Stimulated activated CD4-positive, alpha-beta T cell treated with anti-CD3 and anti-CD28 coated beads, TNF-alpha, amount 100 ng/mL, for 48 hours (primary cell): ENCODE results near the gene UBAC1.

Experiments
- DNase-seq, 3 donors: peaks; one replicate each; pipeline ENCODE4 v3.0.0-alpha.2; 2020; ENCODE audit warnings: low read depth in 3 of 3

UBAC1 gene

DNA sequence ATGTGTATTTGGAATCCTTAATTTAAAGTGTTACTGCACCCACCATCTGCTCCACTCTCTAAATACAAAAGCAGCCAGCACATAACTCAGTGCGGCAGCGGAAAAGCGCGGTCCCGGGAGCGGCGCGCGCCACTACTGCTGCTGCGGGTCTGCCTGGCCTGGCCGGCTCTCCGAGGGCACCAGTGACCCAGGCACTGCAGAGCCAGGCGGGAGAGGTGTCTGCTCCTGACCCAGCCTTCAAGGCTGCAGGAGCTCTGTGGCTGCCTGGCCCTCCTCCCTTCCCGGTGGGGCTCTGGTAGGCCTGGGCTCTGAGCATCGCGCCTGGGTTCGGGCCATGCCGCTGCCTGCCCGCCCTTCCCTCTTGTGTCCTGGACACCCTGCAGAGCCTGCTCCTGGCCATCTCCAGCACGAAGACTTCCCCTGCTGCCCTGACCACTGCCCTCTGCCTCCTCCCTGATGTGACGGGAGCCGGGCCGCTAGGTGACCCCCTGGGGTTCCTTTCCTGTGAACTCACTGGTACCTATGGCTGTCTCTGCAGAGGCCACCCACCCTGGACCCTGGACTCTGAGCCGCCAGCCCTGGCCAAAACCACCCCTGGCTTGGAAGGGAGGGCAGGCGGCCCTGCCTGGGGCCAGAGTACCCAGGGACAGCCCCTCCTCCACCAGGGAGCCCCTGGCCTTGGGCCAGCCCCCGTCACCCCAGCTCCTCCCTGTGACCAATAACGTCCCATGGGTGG, 32.8 kb upstream of the UBAC1 start:
- DNase-seq, result no peak

GRCh38 chr9:135993409-135993742, 32.2 kb upstream of the UBAC1 start:
- DNase-seq, result no peak

GRCh38 chr9:135992486-135993408, 31.6 kb upstream of the UBAC1 start:
- DNase-seq, result peak in 1 of 3 donors; percentile 24

DNA sequence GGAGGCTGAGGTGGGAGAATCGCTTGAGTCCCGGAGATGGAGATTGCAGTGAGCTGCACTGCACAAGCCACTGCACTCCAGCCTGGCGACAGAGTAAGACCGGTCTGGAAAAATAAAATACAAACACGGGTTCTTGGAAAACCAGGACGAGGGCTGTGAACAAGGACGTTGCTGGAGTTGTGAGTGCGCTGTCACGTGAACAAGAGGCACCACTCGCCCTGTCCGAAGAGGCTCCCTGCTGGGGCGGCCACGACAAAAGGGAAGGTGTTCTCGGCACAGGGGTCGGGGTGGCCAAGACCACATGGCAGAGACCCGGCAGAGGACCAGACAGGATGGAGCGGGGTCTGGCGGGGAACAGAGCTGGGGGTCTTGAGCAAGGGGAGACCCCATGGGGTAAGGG, 30.6 kb upstream of the UBAC1 start:
- DNase-seq, result no peak

GRCh38 chr9:135990468-135991429, 29.6 kb upstream of the UBAC1 start:
- peak in 2 of 3 donors; percentile 29 to 65 for DNase-seq

GRCh38 chr9:135989722-135990467, 28.7 kb upstream of the UBAC1 start:
- no peak for DNase-seq

- no peak for DNase-seq
These were observed 28.0 kb upstream of the UBAC1 start for GRCh38 chr9:135989157-135989556.

DNA sequence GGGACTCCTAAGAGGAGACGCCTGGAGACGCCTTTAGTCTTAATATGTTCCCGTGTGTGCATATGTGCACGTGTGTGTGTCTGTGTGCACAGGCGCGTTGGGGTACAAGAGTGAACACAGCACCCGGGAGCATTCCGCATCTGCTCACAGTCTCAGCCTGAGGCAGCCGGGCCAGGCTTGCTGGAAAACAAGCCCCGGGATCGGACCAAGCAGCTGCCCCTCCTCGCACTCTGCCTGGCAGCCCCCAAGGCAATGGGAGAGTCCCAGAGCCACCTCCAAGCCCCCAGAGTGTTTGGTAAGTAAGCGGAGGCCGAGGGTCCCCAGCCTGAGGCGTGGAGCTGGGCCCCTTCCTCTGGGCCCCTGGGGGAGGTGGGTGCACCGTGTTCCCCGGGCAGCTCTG, 27.3 kb upstream of the UBAC1 start:
- DNase-seq, result no peak

GRCh38 chr9:135987838-135988404, 26.7 kb upstream of the UBAC1 start:
- no peak for DNase-seq

DNA sequence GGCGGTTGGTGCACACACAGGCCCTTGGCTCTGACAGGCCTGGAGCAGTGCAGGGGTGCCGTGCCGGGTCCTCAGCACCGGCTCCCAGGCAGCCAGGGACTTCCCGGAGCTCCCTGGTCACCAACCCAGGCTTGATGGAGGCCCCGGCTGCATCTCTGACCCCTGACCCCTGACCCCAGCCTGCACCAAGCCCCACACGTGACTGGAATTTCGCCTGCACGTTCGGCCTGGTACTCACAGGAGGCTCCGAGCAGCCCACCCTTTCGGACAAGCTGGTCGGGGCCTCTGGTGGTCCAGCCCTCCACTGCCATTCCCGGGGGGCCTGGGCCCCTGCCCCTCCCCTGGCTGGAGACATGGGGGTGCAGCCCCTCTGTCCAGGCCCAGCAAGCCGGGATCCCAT, 25.4 kb upstream of the UBAC1 start:
- DNase-seq, result no peak

DNA sequence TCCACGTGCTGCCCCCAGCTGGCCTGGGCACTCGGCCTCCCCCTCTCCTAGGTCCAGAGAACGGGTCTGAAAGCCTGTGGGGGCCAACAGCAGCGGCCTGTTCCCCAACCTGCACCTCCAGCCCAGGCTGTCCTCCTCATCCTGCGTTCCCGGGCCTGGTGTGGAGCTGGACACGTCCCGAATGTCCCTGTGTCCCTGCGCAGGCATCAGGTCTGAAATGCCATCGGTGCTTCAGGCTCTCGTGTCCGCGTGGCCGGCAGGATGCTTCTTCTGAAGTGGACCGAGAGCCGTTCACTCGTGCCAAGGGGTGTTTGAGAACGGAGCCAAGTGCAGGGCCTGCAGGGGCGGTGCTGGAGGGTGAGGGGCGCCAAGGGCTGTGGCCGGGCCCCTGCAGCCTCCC, 24.7 kb upstream of the UBAC1 start:
- DNase-seq, result no peak

GRCh38 chr9:135985459-135985774, 24.2 kb upstream of the UBAC1 start:
- no peak for DNase-seq

GRCh38 chr9:135984072-135984710, 23.0 kb upstream of the UBAC1 start:
- DNase-seq, result no peak

- no peak for DNase-seq
These were observed 22.3 kb upstream of the UBAC1 start for GRCh38 chr9:135983208-135984071.

GRCh38 chr9:135982499-135983207, 21.5 kb upstream of the UBAC1 start:
- no peak for DNase-seq

DNA sequence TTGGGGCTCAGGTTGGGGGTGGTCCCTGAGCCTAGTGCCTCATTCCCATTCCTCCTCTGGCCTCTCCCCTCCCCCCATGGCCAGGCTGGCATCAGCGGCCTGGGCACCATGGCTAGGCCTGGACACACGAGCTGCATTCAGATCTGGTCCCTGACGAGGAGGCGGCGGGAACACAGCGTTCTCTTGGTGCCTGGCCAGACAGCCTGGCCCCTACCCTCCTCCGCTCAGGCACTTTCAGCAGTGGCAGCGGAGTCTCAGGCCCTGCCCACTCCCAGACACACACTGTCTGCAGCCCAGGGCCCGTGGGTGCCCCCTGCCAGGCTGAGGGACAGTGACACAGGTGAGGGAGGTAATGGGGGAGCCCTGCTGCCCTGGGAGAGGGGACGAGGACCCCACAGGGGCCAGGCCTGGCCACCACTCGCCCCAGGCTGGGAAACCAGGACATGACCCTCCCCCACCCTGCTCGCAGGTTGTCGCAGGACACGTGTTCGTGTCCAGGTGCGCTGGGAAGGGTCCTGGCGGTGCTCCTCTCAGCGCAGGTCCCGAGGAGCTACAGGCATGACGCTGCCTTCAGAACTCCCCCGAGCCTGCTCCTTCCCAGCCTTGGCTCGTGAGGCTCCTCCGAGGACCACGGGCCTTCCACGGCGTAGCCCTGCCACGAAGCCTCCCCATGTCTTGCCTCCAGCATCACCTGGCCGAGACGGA, 19.9 kb upstream of the UBAC1 start:
- no peak for DNase-seq

DNA sequence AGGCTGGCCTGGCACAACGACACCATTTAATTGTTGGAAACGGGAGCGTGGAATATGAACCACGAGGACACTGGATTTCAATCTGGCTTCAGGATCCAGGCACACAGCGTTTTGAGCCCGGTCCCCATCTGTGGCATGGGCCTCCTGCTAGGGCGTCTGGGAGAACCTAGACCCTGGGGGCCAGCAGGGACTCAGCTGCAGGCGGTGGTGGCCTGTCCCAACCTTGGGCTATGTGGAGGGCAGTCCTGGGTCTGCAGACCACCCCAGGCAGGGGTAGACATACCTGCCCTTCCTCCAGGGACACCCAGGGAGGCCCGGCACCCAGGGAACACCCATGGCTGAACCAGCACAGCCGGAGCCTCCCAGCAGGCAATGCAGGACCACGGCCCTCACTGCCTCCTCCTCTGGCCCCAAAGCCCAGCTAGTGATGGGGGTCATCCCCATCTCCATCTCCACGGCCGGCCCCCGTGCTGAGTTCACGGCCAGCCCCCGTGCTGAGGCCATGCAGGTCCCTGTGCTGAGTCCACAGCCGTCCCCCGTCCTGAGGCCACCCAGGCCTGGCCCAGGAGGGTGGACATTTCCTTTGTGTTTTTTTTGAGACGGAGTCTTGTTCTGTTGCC, 18.5 kb upstream of the UBAC1 start:
- DNase-seq, result no peak
